Endothelial cell (in vitro differentiated cells): Measurements from ENCODE around the gene NOMO2. TPM values are rescaled to one million over a fixed set of nuclear protein-coding genes. Genes with fewer than 3 reads are reported as not detected.
"Not testable (repeated sequence)": the region's sequence is repeated elsewhere in the genome, so short reads cannot be mapped to it uniquely, and the experiment has no call there.

Source experiments
- DNase-seq: peaks from one replicate; pipeline ENCODE4 v3.0.0; 2021; ENCODE audit warnings: low spot score
- H3K27ac Mint-ChIP-seq: one replicate; pipeline ENCODE4 v1.8.0; 2021; ENCODE audit warnings: mixed read lengths, inconsistent platforms; ENCODE audit not compliant: unreplicated experiment
- H3K27me3 Mint-ChIP-seq: one replicate; pipeline ENCODE4 v1.8.0; 2021; ENCODE audit warnings: mild to moderate bottlenecking, moderate library complexity, mixed read lengths, inconsistent platforms; ENCODE audit not compliant: unreplicated experiment
- H3K36me3 Mint-ChIP-seq: one replicate; pipeline ENCODE4 v1.8.0; 2021; ENCODE audit warnings: mild to moderate bottlenecking, low read depth, mixed read lengths, inconsistent platforms; ENCODE audit not compliant: unreplicated experiment
- H3K4me1 Mint-ChIP-seq: one replicate; pipeline ENCODE4 v1.8.0; 2021; ENCODE audit warnings: mild to moderate bottlenecking, mixed read lengths, inconsistent platforms; ENCODE audit not compliant: unreplicated experiment
- H3K4me3 Mint-ChIP-seq: one replicate; pipeline ENCODE4 v1.8.0; 2021; ENCODE audit warnings: mild to moderate bottlenecking, mixed read lengths, inconsistent platforms; ENCODE audit not compliant: unreplicated experiment
- H3K9me3 Mint-ChIP-seq: one replicate; pipeline ENCODE4 v1.8.0; 2021; ENCODE audit warnings: mixed read lengths, inconsistent platforms; ENCODE audit not compliant: unreplicated experiment
- total RNA-seq: library from RNA; stranded (reverse); fragmentation: NEBNext Ultra II Directional; extraction: Animal tissue kit (Norgen Biotek cat#: 25700); gene quantifications from one replicate; pipeline ENCODE4 v1.2.1, GENCODE V29; 2021; ENCODE audit not compliant: unreplicated experiment

Gene NOMO2
- total RNA-seq, 1 donor from 2014 or later, result 109 TPM

- not testable (repeated sequence) for H3K36me3 Mint-ChIP-seq, H3K27me3 Mint-ChIP-seq, H3K4me3 Mint-ChIP-seq, H3K4me1 Mint-ChIP-seq, DNase-seq, H3K27ac Mint-ChIP-seq, H3K9me3 Mint-ChIP-seq
These were observed 20.0 kb downstream of the NOMO2 start for GRCh38 chr16:18541912-18542311.

DNA sequence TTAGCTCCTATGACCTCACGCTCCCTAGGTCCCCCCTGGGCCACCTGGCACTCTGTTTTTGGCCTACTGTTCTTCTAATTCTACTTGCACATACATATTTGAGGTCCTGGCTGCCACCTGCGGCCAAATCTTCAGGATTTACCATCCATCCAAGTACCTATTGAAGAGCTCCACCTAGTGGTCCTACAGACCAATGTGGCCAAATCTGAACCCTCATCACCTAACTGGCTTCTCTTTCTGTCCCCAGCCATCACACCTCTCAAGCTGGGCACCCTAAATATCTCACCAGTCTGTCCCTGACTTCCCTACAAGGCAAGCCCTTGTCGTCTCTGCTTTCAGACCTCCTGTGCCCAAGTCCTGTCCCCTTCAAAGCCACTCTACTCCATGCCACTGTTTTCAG lies 24.9 kb downstream of the NOMO2 start:
- not testable (repeated sequence) for H3K27ac Mint-ChIP-seq, H3K4me3 Mint-ChIP-seq, H3K4me1 Mint-ChIP-seq, H3K9me3 Mint-ChIP-seq, H3K27me3 Mint-ChIP-seq, DNase-seq, H3K36me3 Mint-ChIP-seq

DNA sequence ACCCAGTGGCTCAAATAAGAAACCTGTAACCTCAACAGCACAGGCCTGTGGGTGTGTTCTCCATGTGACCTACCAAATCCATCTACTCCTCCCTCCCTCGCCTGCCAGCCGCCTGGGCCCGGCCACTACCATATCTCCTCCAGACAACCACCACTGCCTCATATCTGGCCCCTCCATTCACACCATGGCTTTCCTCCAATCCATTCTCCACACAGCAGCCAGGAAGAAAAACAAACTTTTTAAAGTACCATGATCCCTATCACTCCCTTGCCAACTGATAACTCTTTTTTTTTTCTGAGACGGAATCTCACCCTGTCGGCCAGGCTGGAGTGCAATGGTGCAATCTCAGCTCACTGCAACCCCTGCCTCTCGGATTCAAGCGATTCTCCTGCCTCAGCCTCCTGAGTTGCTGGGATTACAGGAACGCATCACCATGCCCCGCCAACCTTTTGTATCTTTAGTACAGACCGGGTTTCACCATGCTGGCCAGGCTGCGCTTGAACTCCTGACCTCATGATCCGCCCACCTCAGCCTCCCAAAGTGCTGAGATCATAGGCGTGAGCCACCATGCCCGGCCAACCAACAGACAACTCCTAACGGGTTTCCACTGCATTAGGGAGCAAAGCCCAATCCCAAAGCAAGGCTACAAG lies 26.3 kb downstream of the NOMO2 start:
- H3K36me3 Mint-ChIP-seq, H3K27ac Mint-ChIP-seq, H3K27me3 Mint-ChIP-seq, DNase-seq, H3K4me3 Mint-ChIP-seq, H3K4me1 Mint-ChIP-seq, H3K9me3 Mint-ChIP-seq: not testable (repeated sequence)

DNA sequence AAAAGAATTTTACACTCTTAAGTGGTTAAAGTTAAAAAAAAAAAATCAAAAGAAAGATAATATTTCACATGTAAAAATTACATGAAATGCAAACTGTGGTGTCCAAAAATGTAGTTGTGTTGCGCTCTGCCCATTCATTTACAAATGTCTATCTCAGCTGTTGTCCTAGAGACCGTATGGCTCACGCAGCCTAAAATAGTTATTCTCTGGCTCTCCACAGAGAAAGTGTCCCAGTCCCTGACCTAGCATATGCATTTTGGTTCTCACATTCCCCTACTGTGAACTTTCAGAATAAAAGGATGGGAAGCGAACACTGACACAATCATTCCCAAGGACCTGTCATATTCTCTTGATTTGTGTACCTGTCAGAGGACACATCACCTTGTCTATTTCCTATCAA lies 27.6 kb downstream of the NOMO2 start:
- not testable (repeated sequence) for H3K4me3 Mint-ChIP-seq, H3K27ac Mint-ChIP-seq, H3K4me1 Mint-ChIP-seq, H3K9me3 Mint-ChIP-seq, H3K27me3 Mint-ChIP-seq, DNase-seq, H3K36me3 Mint-ChIP-seq

DNA sequence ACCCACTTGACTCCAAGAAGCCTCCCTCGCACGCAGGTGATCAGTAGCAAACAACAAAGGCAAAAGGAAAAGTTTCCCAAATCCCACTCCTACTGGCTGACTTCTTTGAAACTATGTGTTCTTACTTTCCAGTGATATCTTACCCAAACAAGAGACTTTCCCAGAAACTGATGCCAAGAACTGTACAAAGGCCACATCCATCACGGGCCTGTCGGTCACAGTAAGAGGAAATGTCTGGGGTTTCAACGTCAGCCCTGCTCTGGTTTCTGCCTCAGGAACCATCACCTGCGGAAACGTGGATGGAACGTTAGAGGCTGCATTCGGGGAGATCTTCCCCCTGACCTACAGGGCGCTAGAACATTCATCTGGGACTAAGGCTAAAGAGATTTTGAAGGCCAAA lies 30.6 kb downstream of the NOMO2 start:
- H3K9me3 Mint-ChIP-seq, DNase-seq, H3K27ac Mint-ChIP-seq, H3K36me3 Mint-ChIP-seq, H3K4me1 Mint-ChIP-seq, H3K4me3 Mint-ChIP-seq, H3K27me3 Mint-ChIP-seq: not testable (repeated sequence)

- DNase-seq, H3K9me3 Mint-ChIP-seq, H3K4me1 Mint-ChIP-seq, H3K36me3 Mint-ChIP-seq, H3K4me3 Mint-ChIP-seq, H3K27ac Mint-ChIP-seq, H3K27me3 Mint-ChIP-seq: not testable (repeated sequence)
These were observed 31.6 kb downstream of the NOMO2 start for GRCh38 chr16:18530329-18530728.

DNA sequence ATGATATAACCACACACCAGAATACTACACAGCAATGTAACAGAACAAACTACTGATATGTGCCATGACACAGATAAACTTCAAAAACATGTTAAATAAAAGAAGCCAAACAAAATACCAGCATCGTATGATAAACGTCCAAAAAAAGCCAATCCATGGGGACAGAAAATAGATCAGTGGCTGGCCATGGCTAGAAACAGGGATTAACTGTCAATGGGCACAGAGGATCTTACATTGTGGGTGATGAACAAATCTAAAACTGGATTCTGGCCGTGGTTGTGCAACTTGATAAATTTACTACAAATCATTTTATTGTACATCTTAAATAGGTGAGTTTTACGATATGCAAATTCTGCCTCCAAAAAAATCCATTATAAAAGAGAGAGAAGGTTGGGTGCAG lies 35.4 kb downstream of the NOMO2 start:
- not testable (repeated sequence) for H3K4me3 Mint-ChIP-seq, H3K4me1 Mint-ChIP-seq, H3K36me3 Mint-ChIP-seq, H3K9me3 Mint-ChIP-seq, DNase-seq, H3K27me3 Mint-ChIP-seq, H3K27ac Mint-ChIP-seq

DNA sequence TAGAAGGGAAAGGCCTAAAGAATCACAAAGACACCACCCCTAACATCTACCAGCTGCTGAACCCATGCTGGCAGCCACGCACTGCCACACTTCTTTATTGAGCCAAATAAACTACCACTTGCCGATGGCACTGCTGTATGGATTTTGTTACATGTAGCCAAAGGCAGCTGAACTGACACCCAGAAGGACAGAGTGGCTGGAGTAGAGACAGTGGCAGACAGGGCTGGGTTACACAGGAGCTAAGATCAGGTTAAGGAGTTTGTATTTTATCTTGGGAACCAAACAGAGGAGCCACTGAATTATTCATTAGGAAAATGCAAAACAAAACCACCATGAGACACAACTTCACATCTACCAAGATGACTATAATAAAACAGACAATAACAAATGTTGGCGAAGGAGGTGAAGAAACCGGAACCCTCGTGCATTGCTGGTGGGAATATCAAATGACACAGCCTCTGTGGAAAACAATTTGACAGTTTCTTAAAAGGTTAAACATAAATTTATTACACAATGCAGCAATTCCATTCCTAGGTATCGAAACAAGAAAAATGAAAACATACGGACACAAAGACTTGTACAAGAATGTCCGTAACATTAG lies 35.9 kb downstream of the NOMO2 start:
- H3K4me3 Mint-ChIP-seq, H3K27me3 Mint-ChIP-seq, H3K9me3 Mint-ChIP-seq, H3K4me1 Mint-ChIP-seq, H3K36me3 Mint-ChIP-seq, DNase-seq, H3K27ac Mint-ChIP-seq: not testable (repeated sequence)

GRCh38 chr16:18522637-18523036 lies 39.3 kb downstream of the NOMO2 start:
- not testable (repeated sequence) for DNase-seq, H3K4me1 Mint-ChIP-seq, H3K9me3 Mint-ChIP-seq, H3K27ac Mint-ChIP-seq, H3K4me3 Mint-ChIP-seq, H3K36me3 Mint-ChIP-seq, H3K27me3 Mint-ChIP-seq

- not testable (repeated sequence) for H3K27ac Mint-ChIP-seq, H3K36me3 Mint-ChIP-seq, H3K9me3 Mint-ChIP-seq, H3K27me3 Mint-ChIP-seq, H3K4me1 Mint-ChIP-seq, H3K4me3 Mint-ChIP-seq, DNase-seq
These were observed 40.3 kb downstream of the NOMO2 start for GRCh38 chr16:18521445-18522181.

DNA sequence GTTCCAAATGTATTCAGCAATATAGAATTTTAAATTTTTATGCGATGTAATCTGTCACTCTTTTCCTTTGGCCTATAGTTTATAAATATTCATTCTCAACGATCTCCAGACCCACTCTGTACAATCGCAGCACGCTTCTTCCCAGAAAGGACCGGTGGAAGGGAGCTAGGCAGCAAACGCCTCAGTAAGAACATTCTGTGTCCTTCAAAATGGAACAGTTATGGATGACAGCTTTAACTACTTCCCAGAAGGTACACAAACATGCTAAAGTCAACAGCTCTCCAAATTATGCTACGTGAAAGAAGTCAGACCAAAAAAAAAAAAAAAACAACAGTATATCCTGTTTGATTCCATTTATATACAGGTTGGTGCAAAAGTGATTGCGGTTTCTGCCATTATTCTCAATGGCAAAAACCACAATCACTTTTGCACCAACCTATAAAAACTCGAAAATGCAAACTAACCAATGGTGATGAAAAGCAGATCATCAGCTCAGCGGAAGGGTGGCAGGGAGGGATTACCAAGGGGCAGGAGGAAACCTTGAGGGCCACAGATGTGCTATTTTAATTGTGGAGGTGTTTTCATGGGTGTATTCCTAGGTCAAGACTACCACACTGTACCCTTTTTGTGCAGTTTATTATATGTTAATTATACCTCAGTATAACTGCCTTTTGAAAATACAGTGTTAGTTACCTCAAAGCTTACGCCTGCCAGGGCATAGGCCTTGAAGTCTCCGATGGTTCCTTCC lies 43.2 kb downstream of the NOMO2 start:
- H3K36me3 Mint-ChIP-seq, H3K27me3 Mint-ChIP-seq, H3K9me3 Mint-ChIP-seq, H3K27ac Mint-ChIP-seq, DNase-seq, H3K4me3 Mint-ChIP-seq, H3K4me1 Mint-ChIP-seq: not testable (repeated sequence)

GRCh38 chr16:18498430-18498829 lies 63.5 kb downstream of the NOMO2 start:
- H3K36me3 Mint-ChIP-seq, H3K9me3 Mint-ChIP-seq, H3K4me3 Mint-ChIP-seq, DNase-seq, H3K4me1 Mint-ChIP-seq, H3K27ac Mint-ChIP-seq, H3K27me3 Mint-ChIP-seq: not testable (repeated sequence)
